Stimulated activated CD4-positive, alpha-beta T cell treated with anti-CD3 and anti-CD28 coated beads, TNF-alpha, amount 100 ng/mL, for 4 hours (primary cell): Measurements from ENCODE around the gene KRTAP2-1.
"Not testable (repeated sequence)": the region's sequence is repeated elsewhere in the genome, so short reads cannot be mapped to it uniquely, and the experiment has no call there.

Source experiments
- DNase-seq, 3 experiments: peaks; one replicate each; pipeline ENCODE4 v3.0.0-alpha.2; 2020; ENCODE audit warnings: low read depth in 3 of 3

Gene KRTAP2-1

GRCh38 chr17:41057547-41057946, 10.4 kb upstream of the KRTAP2-1 start:
- DNase-seq: no peak

GRCh38 chr17:41055130-41055529, 8.0 kb upstream of the KRTAP2-1 start, which contains the start of gene KRTAP2-2:
Gene KRTAP2-2, minus strand, starts transcription at chr17:41055230. Its CDS starts 19 bp downstream, at chr17:41055211.
- DNase-seq: not testable (repeated sequence)

GRCh38 chr17:41054556-41054955, 7.4 kb upstream of the KRTAP2-1 start:
- not testable (repeated sequence) for DNase-seq

- DNase-seq: no peak
Measured at GRCh38 chr17:41054025-41054424, 6.9 kb upstream of the KRTAP2-1 start.

- no peak for DNase-seq
Measured at GRCh38 chr17:41052566-41052965, 5.5 kb upstream of the KRTAP2-1 start.

- no peak for DNase-seq
Measured at GRCh38 chr17:41049110-41049509, 2.0 kb upstream of the KRTAP2-1 start.

GRCh38 chr17:41048441-41048840, 1.3 kb upstream of the KRTAP2-1 start:
- no peak for DNase-seq

GRCh38 chr17:41042953-41043352, 4.2 kb downstream of the KRTAP2-1 start:
- DNase-seq: no peak

GRCh38 chr17:41040783-41041571, 6.1 kb downstream of the KRTAP2-1 start, which contains the start of gene KRTAP1-1:
Gene KRTAP1-1, minus strand, starts transcription at chr17:41041450. Its CDS starts 53 bp downstream, at chr17:41041397.
- DNase-seq: not testable (repeated sequence)

- DNase-seq: no peak
Measured at GRCh38 chr17:41037853-41038350, 9.2 kb downstream of the KRTAP2-1 start.

- not testable (repeated sequence) for DNase-seq
Measured at GRCh38 chr17:41034346-41034935, 12.7 kb downstream of the KRTAP2-1 start, which contains the start of gene KRTAP1-3. Gene KRTAP1-3, minus strand, starts transcription at chr17:41034874. Its CDS starts 53 bp downstream, at chr17:41034821.

- no peak for DNase-seq
Measured at GRCh38 chr17:41029633-41030245, 17.4 kb downstream of the KRTAP2-1 start, which contains the start of gene KRTAP1-4. Gene KRTAP1-4, minus strand, starts transcription at chr17:41030195. Its CDS starts 117 bp downstream, at chr17:41030078.

- no peak for DNase-seq
Measured at GRCh38 chr17:41026715-41027471, 20.2 kb downstream of the KRTAP2-1 start, which contains the start of gene KRTAP1-5. Gene KRTAP1-5, minus strand, starts transcription at chr17:41027208. Its CDS starts 53 bp downstream, at chr17:41027155.

- DNase-seq: no peak
Measured at GRCh38 chr17:41024697-41025096, 22.4 kb downstream of the KRTAP2-1 start.

GRCh38 chr17:41020336-41020735, 26.8 kb downstream of the KRTAP2-1 start:
- no peak for DNase-seq

GRCh38 chr17:41019415-41019814, 27.7 kb downstream of the KRTAP2-1 start:
- no peak for DNase-seq

GRCh38 chr17:41018541-41018940, 28.6 kb downstream of the KRTAP2-1 start:
- no peak for DNase-seq

- DNase-seq: no peak
Measured at GRCh38 chr17:41016578-41017215, 30.4 kb downstream of the KRTAP2-1 start.

GRCh38 chr17:41015454-41015853, 31.7 kb downstream of the KRTAP2-1 start:
- no peak for DNase-seq

GRCh38 chr17:41013606-41014005, 33.5 kb downstream of the KRTAP2-1 start:
- DNase-seq: no peak

GRCh38 chr17:41013181-41013580, 33.9 kb downstream of the KRTAP2-1 start:
- DNase-seq: no peak
